Spleen (tissue), 11 donors: ENCODE results near the gene NBPF12. TPM values are rescaled to one million over a fixed set of nuclear protein-coding genes. Genes with fewer than 3 reads are reported as not detected.
"Not testable (repeated sequence)": the region's sequence is repeated elsewhere in the genome, so short reads cannot be mapped to it uniquely, and the experiment has no call there.

Experiments used
- DNase-seq: peaks from one replicate; pipeline ENCODE4 v3.0.0-alpha.2; 2020
- H3K27ac ChIP-seq, 8 donors: fragments of 200-600 bp; sonication (generic) in 7 of 8; 1 replicate in 4 of 8; 2 replicates in 4 of 8; pipeline versions ENCODE4 v1.5.0 to v1.8.0; 2016 to 2021; ENCODE audit warnings: inconsistent platforms in 4 of 8, mild to moderate bottlenecking in 4 of 8, moderate library complexity in 1 of 8
- H3K27me3 ChIP-seq, 7 donors: fragments of 200-600 bp; sonication (generic) in 6 of 7; replicated peaks in 1 of 7; 1 replicate in 4 of 7; 2 replicates in 3 of 7; pipeline versions ENCODE4 v1.5.0 to v1.8.0; 2016 to 2021; ENCODE audit warnings: inconsistent platforms in 3 of 7, mild to moderate bottlenecking in 1 of 7
- H3K36me3 ChIP-seq, 6 donors: fragments of 200-600 bp; sonication (generic) in 5 of 6; 1 replicate in 4 of 6; 2 replicates in 2 of 6; pipeline versions ENCODE4 v1.5.0 to v1.8.0; 2016 to 2021; ENCODE audit warnings: inconsistent platforms in 2 of 6
- H3K4me1 ChIP-seq, 6 donors: fragments of 200-600 bp; sonication (generic) in 5 of 6; 1 replicate in 3 of 6; 2 replicates in 3 of 6; pipeline versions ENCODE4 v1.5.0 to v1.8.0; 2016 to 2021; ENCODE audit warnings: inconsistent platforms in 3 of 6
- H3K4me3 ChIP-seq, 8 donors: fragments of 200-600 bp; sonication (generic) in 7 of 8; 1 replicate in 4 of 8; 2 replicates in 4 of 8; pipeline versions ENCODE4 v1.5.0 to v1.8.0; 2016 to 2021; ENCODE audit warnings: inconsistent platforms in 4 of 8, mild to moderate bottlenecking in 4 of 8, moderate library complexity in 2 of 8
- H3K9me3 ChIP-seq, 8 donors: fragments of 200-600 bp; sonication (generic) in 7 of 8; 1 replicate in 4 of 8; 2 replicates in 4 of 8; pipeline versions ENCODE4 v1.5.0 to v1.8.0; 2016 to 2021; ENCODE audit warnings: inconsistent platforms in 4 of 8
- WGBS, 5 donors: extraction: QIAGEN DNeasy Blood & Tissue Kit in 3 of 5; methylation state at CpG; one replicate each; pipeline versions ENCODE4 v1.1.5 to v1.1.7; 2013 to 2018; 5-methylcytosine and 5-hydroxymethylcytosine counted together
- intact Hi-C: fragments of 100-400 bp; cut with DNase I; formaldehyde crosslinking; loops from one replicate; pipeline ENCODE4 v1.15.0; 2023; ENCODE audit warnings: low total_unique reads
- polyA plus RNA-seq, 3 donors: library from polyadenylated mRNA; stranded (reverse); fragments of 200-250 nt; gene quantifications; one replicate each; pipeline ENCODE4 v1.2.1, GENCODE V29; 2013
- total RNA-seq, 7 donors: library from RNA; depleted of rRNA in 3 of 7; stranded (reverse); fragments of >200 nt in 3 of 7; fragmentation: NEBNext Ultra II Directional in 4 of 7; extraction: Animal tissue kit (Norgen Biotek cat#: 25700) in 4 of 7; gene quantifications; one replicate each; pipeline versions ENCODE4 v1.1.0 to v1.2.1, GENCODE V29; 2016 to 2021
- donor health status: healthy with polysubstance abuse.
- donor health status: DM: no; HTN: no; CAD: no; lungs with moderate emphysema.
- donor health status: DM: no; HTN: no; CAD: no.
- donor health status: Bipolar disorder and iron deficiency.
- donor health status: healthy.
- donor health status: DM: no; HTN: no; CAD: no.
- donor health status: DM: yes; HTN: yes; CAD: no.

Gene NBPF12
- total and polyA plus RNA-seq, 10 donors: 6.7 to 34.0 (median 18.2) TPM

DNA sequence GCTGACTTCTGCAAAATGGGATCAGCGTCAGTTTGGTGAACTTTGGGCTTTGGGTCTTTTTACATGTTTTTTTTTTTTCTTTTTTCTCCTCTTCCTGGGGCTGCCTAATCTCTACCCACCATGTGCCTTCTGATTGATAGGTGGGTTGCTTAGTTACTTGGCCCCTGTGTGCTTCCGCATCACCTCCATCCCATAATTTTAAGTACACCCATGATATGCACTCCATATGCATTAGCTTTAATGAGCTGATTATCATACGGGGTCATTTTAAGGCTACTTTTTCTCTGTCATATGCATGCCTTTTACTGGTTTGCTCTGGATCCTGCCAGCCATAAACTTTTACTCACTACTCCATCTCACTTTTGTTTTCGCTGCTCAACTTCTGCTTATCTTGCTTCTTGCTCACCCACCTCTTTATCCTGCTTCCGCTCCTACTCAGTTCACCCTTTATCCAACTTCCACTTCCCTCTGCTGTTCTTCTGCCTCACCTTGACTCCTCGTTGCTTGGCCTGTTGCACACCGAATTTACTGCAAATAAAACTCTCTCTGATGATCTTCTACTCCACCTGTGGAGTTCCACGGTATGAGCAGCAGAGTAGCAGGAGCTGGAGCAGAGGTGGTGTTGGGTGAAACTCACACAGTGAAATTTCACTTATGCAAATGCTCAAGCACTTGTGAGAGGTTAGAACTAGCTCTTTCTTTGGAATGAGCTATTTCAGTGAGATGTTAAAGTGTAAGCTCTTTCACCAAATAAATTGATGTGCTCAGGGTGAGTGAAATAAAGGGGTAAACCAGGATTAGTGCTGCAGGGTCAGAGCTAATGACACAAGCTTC is 3.5 kb upstream of the NBPF12 start:
- H3K27me3 ChIP-seq, H3K9me3 ChIP-seq, intact Hi-C loops, H3K4me1 ChIP-seq, H3K36me3 ChIP-seq, DNase-seq: not testable (repeated sequence)
- 19 to 43% (median 29%) methylated on average over 5 to 7 of the region's 8 CpGs for WGBS, 5 donors
- Histone ChIP-seq H3K4me3 (peak overlapping the region in 1 of 8 donors; percentile 30), H3K27ac (peak overlapping the region in 1 of 8 donors; percentile 42)

DNA sequence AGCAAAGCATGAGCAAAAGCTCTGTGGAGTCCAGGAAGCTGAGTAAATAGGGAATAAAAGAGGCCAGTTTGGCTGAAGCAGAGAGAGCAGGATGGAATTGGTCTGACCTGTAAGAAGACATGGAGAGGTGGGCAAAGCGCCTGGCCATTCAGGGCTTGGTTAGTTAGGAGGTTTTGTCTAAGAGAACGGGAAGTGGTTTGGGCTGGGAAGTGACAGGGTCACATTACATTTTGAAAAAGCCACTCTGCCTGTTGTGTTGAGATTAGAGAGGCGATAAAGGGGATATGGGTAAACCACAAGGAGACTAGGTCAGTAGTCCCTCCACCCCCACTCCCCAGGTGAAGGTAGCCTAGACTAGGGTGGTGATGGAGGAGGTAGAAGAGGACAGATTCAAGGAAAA is 662 bp upstream of the NBPF12 start:
- WGBS, 5 donors: 7 to 46% (median 29%) methylated on average over 1 to 3 of the region's 3 CpGs; no CpG with 5 or more reads in 1 of the 5 donors
- H3K9me3 ChIP-seq, H3K27ac ChIP-seq, intact Hi-C loops, H3K4me3 ChIP-seq, H3K27me3 ChIP-seq, DNase-seq, H3K36me3 ChIP-seq: not testable (repeated sequence)
- H3K4me1 ChIP-seq: peaks cover 4 to 19% (median 7%) of the 10 kb centered on the region in 6 donors

DNA sequence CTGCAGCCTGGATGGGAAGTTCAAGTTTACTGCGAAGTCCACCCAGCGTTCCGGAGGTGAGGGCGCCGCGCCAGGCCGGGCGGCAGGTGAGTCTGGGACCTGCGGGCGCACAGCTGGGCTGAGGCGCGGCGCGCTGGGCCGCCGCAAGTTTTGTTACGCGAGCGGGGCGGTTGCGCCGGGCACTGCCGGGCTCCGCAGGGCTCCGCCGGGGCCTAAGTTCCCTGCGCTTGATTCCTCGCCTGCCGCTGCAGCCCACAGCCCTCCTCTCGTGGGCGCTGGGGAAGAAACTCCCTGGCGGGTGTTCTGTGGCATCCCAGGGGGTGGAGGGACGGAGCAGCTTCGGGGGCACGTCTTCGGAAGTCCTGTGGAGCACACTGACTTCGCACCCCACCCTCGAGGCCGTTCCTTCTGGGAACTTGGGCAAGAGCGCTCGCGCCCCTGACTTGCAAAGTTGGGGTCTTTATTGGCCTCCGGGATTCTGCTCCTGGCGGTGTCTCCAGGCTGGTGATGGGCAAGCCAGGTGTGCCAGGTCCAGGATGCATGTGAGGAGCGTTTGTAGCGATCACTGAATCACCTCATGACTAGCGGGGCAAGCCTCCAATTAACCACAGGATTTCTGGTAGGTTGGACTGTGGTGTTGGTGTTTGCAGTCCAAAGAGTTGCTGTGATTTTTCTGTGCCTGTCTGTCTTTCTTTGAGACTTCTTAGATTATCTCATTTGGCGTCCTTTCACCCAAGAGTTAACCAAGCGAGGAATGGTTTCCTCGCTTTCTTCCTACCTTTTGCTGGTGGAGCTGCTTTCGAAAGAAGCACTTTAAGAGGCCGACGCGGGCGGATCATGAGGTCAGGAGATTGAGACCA is 1.0 kb downstream of the NBPF12 start:
- peaks cover 4 to 19% (median 7%) of the 10 kb centered on the region in 6 donors for H3K4me1 ChIP-seq
- WGBS, 5 donors: 8 to 16% (median 9%) methylated on average over 25 to 55 of the region's 55 CpGs
- peak; percentile 86 for DNase-seq

DNA sequence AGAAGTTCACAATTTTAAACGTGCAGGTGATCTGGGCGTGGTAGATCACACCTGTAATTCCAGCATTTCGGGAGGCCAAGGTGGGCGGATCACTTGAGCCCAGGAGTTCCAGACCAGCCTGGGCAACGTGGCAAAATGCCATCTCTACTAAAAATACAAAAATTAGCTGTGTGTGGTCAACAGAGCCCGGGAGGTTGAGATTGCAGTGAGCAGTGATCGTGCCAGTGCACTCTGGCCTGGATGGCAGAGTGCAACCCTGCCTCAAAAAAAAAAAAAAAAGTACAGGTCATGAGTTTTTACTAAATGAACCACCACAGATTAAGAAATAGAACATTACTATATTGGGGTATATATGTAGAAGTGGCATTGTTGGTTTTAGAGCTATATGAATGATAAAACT is 2.2 kb downstream of the NBPF12 start:
- Histone ChIP-seq H3K36me3 (peaks cover 0 to 14% (median 3%) of the 10 kb centered on the region in 6 donors), H3K4me1 (peaks cover 4 to 19% (median 7%) of the 10 kb centered on the region in 6 donors)
- DNase-seq, H3K9me3 ChIP-seq, H3K4me3 ChIP-seq, intact Hi-C loops, H3K27ac ChIP-seq, H3K27me3 ChIP-seq: not testable (repeated sequence)
- WGBS, 5 donors: 74 to 88% (median 82%) methylated on average over 2 to 5 of the region's 7 CpGs

More for the DNA sequence above, 1.0 kb downstream of the NBPF12 start:
- H3K9me3 ChIP-seq, H3K36me3 ChIP-seq, H3K27me3 ChIP-seq, intact Hi-C loops: not testable (repeated sequence)
- Histone ChIP-seq H3K4me3 (peak overlapping the region; percentile 60 to 94 (median 80)), H3K27ac (peak overlapping the region; percentile 58 to 92 (median 86))

DNA sequence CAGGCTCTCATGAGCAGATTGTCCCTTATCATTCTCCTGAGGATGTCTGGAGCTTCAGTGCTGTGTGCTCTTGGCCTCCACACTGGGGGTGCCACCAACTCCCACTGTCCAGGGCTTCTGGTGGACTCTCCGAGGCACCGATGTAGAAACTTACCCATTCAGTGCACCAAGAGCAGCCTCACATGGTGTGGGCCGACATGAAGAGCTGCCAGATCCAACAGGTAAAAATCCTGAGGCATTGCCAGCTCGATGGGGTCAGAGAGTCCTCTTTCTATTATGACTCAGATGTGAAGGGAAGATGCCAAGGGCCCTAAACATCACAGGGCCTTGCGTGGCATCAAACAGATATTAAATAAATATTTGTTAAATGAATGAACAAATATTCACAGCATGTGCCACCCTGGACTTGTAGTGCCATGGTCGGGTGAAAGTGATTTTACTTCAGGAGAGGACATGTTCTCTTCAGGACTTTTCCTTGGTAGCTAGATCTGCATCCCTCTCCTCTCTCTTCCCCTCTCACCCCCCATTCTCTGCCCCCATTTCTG is 5.3 kb downstream of the NBPF12 start:
- Histone ChIP-seq H3K4me1 (peaks cover 4 to 19% (median 7%) of the 10 kb centered on the region in 6 donors), H3K36me3 (peaks cover 0 to 28% (median 3%) of the 10 kb centered on the region in 6 donors)
- DNase-seq, H3K9me3 ChIP-seq, intact Hi-C loops, H3K27me3 ChIP-seq, H3K4me3 ChIP-seq, H3K27ac ChIP-seq: not testable (repeated sequence)
- 80 to 100% (median 84%) methylated on average over 3 to 6 of the region's 6 CpGs for WGBS, 5 donors

DNA sequence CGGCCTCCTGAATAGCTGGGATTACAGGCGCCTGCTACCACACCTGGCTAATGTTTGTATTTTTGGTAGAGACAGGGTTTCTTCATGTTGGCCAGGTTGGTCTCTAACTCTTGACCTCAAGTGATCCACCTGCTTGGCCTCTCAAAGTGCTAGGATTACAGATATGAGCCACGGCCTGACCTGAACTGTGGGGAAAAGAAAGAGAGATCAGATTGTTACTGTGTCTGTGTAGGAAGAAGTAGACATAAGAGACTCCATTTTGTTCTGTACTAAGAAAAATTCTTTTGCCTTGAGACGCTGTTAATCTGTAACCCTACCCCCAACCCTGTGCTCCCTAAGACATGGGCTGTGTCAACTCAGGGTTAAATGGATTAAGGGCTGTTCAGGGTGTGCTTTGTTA is 10.0 kb downstream of the NBPF12 start:
- H3K9me3 ChIP-seq, H3K4me1 ChIP-seq, H3K4me3 ChIP-seq, intact Hi-C loops, DNase-seq, H3K27ac ChIP-seq, H3K27me3 ChIP-seq: not testable (repeated sequence)
- H3K36me3 ChIP-seq: peaks cover 0 to 43% (median 4%) of the 10 kb centered on the region in 6 donors
- WGBS, 5 donors: 85 to 100% (median 96%) methylated on average over 2 to 3 of the region's 4 CpGs

DNA sequence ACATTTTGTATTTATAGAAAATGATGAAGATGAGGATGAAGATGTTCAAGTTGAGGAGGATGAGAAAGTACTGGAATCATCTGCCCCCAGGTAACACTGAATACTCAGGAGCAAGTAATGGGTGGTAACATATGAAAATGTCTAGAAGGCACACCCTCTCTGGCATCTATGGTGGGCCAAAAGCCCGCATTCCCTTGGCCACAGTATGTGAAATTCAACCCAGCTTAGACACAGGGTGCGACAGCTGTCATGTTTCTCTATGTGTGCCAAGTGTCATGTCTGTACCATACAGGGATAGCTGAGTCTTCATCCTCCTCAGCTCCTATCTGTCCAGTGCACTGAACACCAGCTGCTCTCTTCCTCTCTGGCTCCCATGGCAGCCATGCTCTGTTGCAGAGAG is 26.2 kb downstream of the NBPF12 start:
- 73 to 94% (median 82%) methylated on average over 2 of the region's 2 CpGs for WGBS, 5 donors
- H3K27me3 ChIP-seq, H3K4me1 ChIP-seq, DNase-seq, H3K9me3 ChIP-seq, intact Hi-C loops, H3K27ac ChIP-seq, H3K4me3 ChIP-seq: not testable (repeated sequence)
- peaks cover 0 to 67% (median 9%) of the 10 kb centered on the region in 6 donors for H3K36me3 ChIP-seq
